Activated CD8-positive, alpha-beta memory T cell treated with anti-CD3 and anti-CD28 coated beads for 36 hours (primary cell): ENCODE data around the gene VAPA. TPM values are rescaled to one million over a fixed set of nuclear protein-coding genes. Genes with fewer than 3 reads are reported as not detected.

Source experiments
- total RNA-seq, 2 experiments: library from RNA; stranded (reverse); gene quantifications; one replicate each; pipeline ENCODE4 v1.2.3, GENCODE V29; 2021

Gene VAPA
- total RNA-seq, 2 experiments from 2014 or later, result 152 to 169 TPM

Other genes with a start within 250 kb of the VAPA start
- under 1 TPM; 0.21 to 0.51 TPM for gene RAB31, start 205.7 kb upstream of the VAPA start, total RNA-seq
- gene TXNDC2, start 28.0 kb upstream of the VAPA start, total RNA-seq, result not detected